HG02798 (cell line): ENCODE measurements around the gene SLC6A13.

ENCODE experiments used
- ATAC-seq: cut with Tn5 transposase; IDR thresholded peaks from one replicate; pipeline ENCODE4 v1.9.1; 2021; ENCODE audit warnings: mild to moderate bottlenecking; ENCODE audit not compliant: unreplicated experiment, poor library complexity

The SLC6A13 gene

DNA sequence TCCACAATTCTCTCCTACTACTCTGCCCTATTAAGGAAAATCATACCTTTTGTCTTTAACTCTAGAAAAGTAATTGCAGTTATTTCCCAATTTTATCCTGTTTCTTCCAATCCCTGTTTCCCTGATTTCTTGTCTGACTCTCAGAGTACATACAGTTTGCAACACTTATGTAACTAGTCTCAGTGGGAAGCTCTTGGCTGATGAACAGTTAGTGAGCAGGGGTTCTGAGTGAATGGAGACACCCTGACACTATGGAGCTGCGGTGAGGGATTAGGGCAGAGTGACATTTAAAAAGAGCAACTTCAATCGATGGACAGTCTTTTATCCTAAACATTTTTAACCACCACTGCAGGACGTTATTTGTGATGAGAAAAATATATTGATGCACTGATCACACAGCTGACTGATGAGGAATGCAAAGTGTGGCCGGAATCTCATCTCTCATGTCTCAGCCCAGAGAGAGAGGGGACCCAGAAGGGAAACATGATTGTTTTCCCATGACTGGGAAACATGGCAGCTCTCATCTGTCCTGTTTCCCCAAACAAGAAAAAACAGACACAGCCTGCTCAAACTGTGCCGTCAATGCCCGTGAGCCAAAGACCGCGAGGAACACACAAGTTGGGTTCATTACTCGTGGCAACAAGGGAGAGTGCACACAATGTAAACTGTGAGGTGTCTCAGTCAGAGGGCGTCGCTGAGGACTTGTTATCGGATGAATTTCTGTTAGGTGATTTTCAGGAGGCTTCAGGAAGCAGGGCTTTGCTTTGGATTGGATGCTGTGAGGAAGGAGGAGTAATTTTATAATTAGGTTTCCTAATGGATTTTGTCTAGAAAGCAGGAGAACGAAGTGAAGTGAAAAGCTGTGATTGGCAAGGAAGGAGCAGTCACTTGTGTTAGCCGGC, 5.2 kb upstream of the SLC6A13 start:
- no peak for ATAC-seq

DNA sequence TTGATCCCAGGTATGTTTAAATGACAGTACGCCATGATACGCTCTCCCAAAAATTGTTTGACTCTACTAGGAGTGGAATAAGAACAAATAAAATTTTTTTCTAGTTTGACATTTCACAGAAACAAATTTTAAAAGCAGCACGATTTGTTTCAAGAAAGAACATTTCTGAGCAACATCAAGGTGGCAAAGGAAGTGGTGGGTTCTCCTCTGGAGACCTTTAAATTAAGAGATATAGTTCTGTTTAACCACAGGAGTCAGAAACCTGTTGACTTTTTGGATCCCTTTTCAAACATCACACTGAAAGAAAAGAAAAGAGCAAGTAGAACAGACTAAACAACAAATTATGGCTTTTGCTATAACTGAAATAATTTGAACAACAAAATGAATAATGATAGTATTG, 2.5 kb upstream of the SLC6A13 start:
- no peak for ATAC-seq

- ATAC-seq, result no peak
Measured at GRCh38 chr12:264269-264668, 1.6 kb upstream of the SLC6A13 start.

GRCh38 chr12:263574-263973, 938 bp upstream of the SLC6A13 start:
- no peak for ATAC-seq

- no peak for ATAC-seq
Measured at GRCh38 chr12:262113-262512, 523 bp downstream of the SLC6A13 start.

- ATAC-seq, result no peak
Measured at GRCh38 chr12:257521-258321, 4.9 kb downstream of the SLC6A13 start.

DNA sequence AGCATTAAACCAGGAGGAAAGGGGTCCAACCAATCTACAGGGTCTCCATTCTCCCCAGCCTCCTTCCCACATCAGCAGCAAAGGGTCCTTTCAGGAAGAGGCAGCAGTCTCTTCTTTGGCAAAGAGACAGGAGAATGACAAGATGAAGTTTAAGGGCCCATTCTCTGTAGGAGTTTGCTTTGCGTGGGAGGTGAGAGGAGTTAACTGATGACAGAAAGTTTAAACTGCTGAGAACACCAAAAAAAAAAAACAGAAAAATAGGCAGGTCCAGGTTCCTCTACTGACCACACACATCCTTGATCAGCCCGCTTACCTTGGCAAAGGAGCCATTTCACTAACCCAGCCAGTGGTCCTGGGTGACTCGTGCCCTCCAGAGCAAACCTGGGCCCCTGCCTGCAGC, 5.7 kb downstream of the SLC6A13 start:
- no peak for ATAC-seq

DNA sequence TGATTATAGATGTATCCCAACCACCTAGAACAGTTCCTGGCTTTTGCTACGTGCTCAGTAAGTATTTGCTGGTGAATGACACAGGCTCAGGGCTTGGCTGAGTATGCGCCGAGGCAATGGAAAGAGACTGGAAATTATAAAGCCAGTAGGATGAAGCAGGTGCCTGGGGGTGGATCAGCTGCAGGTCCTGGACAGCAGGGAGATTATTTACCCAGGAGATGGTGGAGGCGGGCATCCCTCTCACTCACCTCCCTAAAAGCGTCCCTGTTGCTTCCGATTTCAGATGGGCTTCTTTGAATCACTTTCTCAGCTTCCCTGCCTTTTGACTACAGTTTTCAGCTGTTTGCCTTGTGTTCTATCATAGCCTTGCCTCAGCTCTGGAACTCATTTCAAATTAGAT, 6.4 kb downstream of the SLC6A13 start:
- no peak for ATAC-seq

DNA sequence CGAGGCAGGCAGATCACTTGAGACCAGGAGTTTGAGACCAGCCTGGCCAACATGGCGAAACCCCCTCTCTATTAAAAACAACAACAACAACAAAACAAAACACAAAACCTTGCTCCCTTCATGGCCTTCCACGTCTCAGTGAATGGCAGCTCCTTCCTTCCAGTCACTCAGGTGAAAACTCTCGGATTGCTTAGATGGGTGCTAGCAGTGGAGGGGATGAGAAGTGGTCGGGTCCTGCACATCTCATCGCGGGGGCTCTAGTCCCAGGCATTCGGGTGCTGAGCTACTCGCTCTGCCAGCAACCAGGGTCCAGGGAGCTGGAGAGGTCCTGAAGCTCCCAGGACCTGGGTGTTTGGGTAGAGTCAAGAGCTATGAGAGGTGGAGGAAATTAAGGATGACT, 7.7 kb downstream of the SLC6A13 start:
- no peak for ATAC-seq

GRCh38 chr12:254039-254438, 8.6 kb downstream of the SLC6A13 start:
- no peak for ATAC-seq

DNA sequence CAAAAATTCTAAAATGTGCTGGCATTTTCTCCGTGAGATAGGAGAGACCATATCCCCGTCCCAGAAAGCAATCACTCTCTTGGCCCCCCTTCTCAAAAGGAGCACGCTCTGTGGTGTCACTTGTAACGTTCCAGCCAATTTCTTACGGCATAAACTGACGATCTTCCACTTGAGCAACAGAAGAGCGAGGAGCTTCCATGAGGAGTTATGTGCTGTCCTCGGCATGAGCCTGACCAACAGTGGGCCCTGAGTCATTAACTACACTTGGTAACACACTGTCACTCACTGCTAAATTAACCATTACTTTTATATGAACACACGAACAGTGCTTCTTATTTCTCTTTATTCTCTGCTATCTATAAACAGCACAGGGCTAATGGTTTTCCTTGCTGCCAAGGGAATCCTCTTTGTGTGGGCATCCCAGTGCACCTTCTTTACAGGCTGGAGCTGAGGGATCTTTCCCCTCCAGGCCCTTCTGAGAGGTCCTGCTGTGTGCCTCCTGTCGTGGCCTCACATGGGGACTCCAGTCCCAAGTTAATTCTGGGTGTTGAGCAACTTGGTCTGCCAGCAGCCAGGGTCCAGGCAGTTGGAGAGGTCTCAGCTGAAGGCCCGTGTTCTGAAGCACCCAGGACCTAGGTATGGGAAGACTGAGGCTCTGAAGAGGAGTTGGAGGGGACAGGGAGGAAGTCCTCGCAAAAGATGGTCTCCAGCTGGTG, 9.4 kb downstream of the SLC6A13 start:
- no peak for ATAC-seq

GRCh38 chr12:252636-253035, 10.0 kb downstream of the SLC6A13 start:
- ATAC-seq, result no peak

DNA sequence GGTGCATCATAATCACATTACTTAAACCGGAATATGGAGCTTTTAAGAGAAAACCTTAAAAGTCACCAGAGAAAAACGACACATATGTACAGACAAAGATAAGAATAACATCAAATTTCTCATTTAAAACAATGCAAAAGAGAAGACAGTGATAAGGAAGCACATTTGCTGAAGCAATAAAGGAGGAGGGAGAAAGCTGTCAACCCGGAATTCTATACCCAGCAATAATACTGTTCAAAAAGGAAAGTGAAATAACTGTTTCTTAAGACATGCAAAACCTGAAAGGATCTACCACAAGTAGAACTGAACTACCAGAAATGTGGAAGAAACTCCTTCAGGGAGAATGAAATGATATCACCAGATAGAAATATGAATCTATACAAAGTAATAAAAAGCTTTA, 15.4 kb downstream of the SLC6A13 start:
- ATAC-seq, result no peak

GRCh38 chr12:243381-243780, 19.3 kb downstream of the SLC6A13 start:
- no peak for ATAC-seq

DNA sequence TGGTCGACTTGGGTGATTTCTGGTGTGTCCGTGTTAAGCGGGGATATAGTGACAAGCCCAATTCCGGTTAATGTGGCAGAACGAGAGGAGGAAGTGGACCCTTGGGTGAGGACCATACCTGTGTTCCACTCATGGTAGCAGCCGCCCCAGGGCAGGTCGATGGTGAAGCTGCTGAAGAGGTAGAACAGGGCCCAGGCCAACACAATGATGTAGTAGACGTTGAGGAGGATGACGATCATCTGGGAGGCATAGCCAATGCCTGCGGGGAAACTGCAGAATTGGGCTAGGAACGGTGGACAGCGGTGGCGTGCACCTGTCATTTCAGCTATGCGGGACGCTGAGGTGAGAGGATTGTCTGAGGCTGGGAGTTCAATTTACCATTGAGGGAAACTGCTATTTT, 20.1 kb downstream of the SLC6A13 start:
- ATAC-seq, result no peak

DNA sequence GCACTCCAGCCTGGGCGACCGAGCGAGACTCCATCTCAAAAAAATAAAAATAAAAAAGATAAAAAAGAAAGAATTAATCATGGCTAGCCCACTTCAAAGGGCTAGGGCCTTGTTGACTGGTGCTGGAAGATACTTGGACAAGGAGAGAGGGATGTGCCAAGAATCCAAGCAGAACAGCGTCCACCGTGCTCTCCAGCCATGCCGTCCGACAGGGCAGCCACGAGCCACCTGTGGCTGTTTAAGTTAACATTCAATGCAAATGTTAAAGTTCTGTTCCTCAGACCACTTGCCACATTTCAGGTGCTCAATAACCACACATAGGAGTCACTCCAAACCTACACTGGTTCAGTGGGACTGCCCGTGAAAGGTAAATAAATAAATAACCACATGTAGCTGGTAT, 21.4 kb downstream of the SLC6A13 start:
- no peak for ATAC-seq

- no peak for ATAC-seq
Measured at GRCh38 chr12:240566-240965, 22.1 kb downstream of the SLC6A13 start.

- ATAC-seq, result no peak
Measured at GRCh38 chr12:238736-239398, 23.8 kb downstream of the SLC6A13 start.

- no peak for ATAC-seq
Measured at GRCh38 chr12:238116-238515, 24.5 kb downstream of the SLC6A13 start.

DNA sequence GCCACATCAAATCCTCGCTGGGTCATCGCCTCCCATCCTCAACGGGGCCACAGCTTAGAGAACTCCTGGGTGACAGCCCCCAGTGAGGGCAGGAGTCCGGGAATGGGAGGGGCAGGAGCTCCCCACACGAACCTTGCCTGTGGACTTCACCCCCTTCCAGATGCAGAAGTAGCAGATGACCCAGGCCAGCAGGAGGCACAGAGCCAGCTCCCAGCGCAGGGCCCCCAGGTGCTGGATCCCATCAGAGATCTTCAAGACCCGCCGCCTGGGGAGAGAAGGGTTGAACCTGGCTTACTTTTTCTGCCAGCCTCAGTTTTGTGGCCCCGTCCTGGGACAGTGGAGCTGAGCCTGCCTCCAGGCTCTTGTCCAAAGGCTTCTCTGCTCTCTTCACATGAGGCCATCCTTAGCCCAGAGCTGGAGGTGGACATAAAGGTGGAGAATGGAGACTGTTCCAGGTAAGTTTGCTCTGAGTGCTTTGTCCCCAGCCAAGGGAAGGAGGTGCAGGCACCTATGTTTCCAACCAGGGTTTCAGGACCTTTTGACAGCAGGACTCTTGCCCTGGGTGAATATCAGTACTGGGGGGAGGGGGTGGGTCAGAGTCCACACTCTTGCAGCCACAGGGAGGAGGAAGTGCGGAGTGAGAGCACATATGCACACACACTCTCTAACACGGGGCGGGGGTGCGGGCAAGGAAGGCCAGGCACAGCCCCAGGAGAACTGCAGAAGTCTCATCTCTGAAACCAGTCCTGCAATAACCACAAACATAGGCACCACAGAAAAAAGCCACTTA, 25.4 kb downstream of the SLC6A13 start:
- ATAC-seq, result no peak
